H1 (cell line): Measurements from ENCODE around the gene HES3. TPM values are rescaled to one million over a fixed set of nuclear protein-coding genes. Genes with fewer than 3 reads are reported as not detected.

Experiments
- CTCF ChIA-PET: fragments of 300-600 bp; sonication (Branson Sonifier 250); formaldehyde crosslinking; loops from one replicate; lab custom pipeline; 2021; ENCODE audit not compliant: partially characterized antibody; lab: Charles Lee
- POLR2A ChIA-PET: fragments of 300-600 bp; sonication (Branson Sonifier 250); formaldehyde crosslinking; loops from one replicate; lab custom pipeline; 2021; ENCODE audit warnings: inconsistent platforms; ENCODE audit not compliant: partially characterized antibody; lab: Charles Lee
- DNase-seq, 2 experiments: peaks; one replicate each; pipeline versions ENCODE4 v3.0.0 to v3.0.0-alpha.2; 2010 to 2022; ENCODE audit warnings: low spot score in 2 of 2, low read depth in 1 of 2, mixed read lengths in 1 of 2
- FAIRE-seq: peaks from 2 replicates; lab custom pipeline; 2011; peaks lifted over from hg19 to GRCh38; lab: Jason Lieb, UNC
- H2AFZ ChIP-seq: 2 replicates; pipeline ENCODE4 v1.8.1; 2012; ENCODE audit warnings: low read length, inconsistent platforms
- H2AK5ac ChIP-seq: 2 replicates; pipeline ENCODE4 v1.6.1; 2013; ENCODE audit warnings: low read depth, low read length
- H2BK120ac ChIP-seq: replicated peaks from 2 replicates; pipeline ENCODE3; 2013; ENCODE audit warnings: low read depth, low read length, inconsistent platforms
- H2BK12ac ChIP-seq: 2 replicates; pipeline ENCODE4 v1.6.1; 2013; ENCODE audit warnings: low read depth, low read length
- H2BK15ac ChIP-seq: 2 replicates; pipeline ENCODE4 v1.6.1; 2013; ENCODE audit warnings: low read length
- H2BK20ac ChIP-seq: 2 replicates; pipeline ENCODE4 v1.6.1; 2013; ENCODE audit warnings: low read length
- H2BK5ac ChIP-seq: 2 replicates; pipeline ENCODE4 v1.6.1; 2013; ENCODE audit warnings: low read depth, low read length
- H3K14ac ChIP-seq: 2 replicates; pipeline ENCODE4 v1.6.1; 2013; ENCODE audit warnings: inconsistent platforms; ENCODE audit not compliant: insufficient read length
- H3K18ac ChIP-seq: 2 replicates; pipeline ENCODE4 v1.6.1; 2013; ENCODE audit warnings: low read length; ENCODE audit errors: extremely low read depth
- H3K23ac ChIP-seq: 2 replicates; pipeline ENCODE4 v1.6.1; 2013; ENCODE audit warnings: inconsistent platforms; ENCODE audit not compliant: insufficient read length
- H3K23me2 ChIP-seq: 2 replicates; pipeline ENCODE4 v1.6.1; 2013; ENCODE audit warnings: low read depth, low read length
- H3K27ac ChIP-seq: 2 replicates; pipeline ENCODE4 v1.6.1; 2011; ENCODE audit warnings: low read depth, low read length, inconsistent platforms
- H3K27me3 ChIP-seq, 4 experiments: replicated peaks in 1 of 4; 1 replicate in 1 of 4; 2 replicates in 3 of 4; pipeline versions ENCODE4 v1.6.1 to v1.8.1; 2011 to 2013; ENCODE audit warnings: low read length in 3 of 4, mild to moderate bottlenecking in 3 of 4, inconsistent platforms in 2 of 4, mixed read lengths in 2 of 4, moderate library complexity in 1 of 4; ENCODE audit not compliant: control insufficient read depth in 3 of 4, insufficient read depth in 3 of 4; ENCODE audit errors: extremely low read depth in 1 of 4
- H3K36me3 ChIP-seq, 4 experiments: 2 replicates each; pipeline versions ENCODE4 v1.6.1 to v1.8.1; 2011 to 2013; ENCODE audit warnings: mild to moderate bottlenecking in 4 of 4, low read length in 3 of 4, moderate library complexity in 2 of 4, control low read depth in 1 of 4, inconsistent platforms in 1 of 4; ENCODE audit not compliant: insufficient read depth in 4 of 4, control insufficient read depth in 2 of 4
- H3K4ac ChIP-seq: replicated peaks from 2 replicates; pipeline ENCODE3; 2013; ENCODE audit warnings: low read length, low read depth, mixed read lengths, inconsistent platforms; ENCODE audit not compliant: insufficient read length
- H3K4me1 ChIP-seq, 4 experiments: replicated peaks in 1 of 4; 1 replicate in 1 of 4; 2 replicates in 3 of 4; pipeline versions ENCODE4 v1.6.1 to v1.8.1; 2011 to 2013; ENCODE audit warnings: low read length in 3 of 4, inconsistent platforms in 2 of 4, mixed read lengths in 1 of 4; ENCODE audit not compliant: insufficient read depth in 4 of 4, control insufficient read depth in 3 of 4
- H3K4me2 ChIP-seq, 2 experiments: 2 replicates each; pipeline versions ENCODE4 v1.6.1 to v1.8.1; 2011 to 2013; ENCODE audit warnings: low read depth in 2 of 2, low read length in 2 of 2, control low read depth in 1 of 2, inconsistent platforms in 1 of 2, mild to moderate bottlenecking in 1 of 2; ENCODE audit not compliant: insufficient read depth in 1 of 2
- H3K4me3 ChIP-seq, 4 experiments: fragments of 200-600, 300-600 bp in 1 of 4; sonication (generic), shearing (Covaris generic), sonication (Bioruptor Twin) in 1 of 4; 2 replicates each; pipeline versions ENCODE4 v1.5.1 to v1.8.1; 2011 to 2016; ENCODE audit warnings: low read length in 4 of 4, low read depth in 3 of 4, control low read depth in 2 of 4, inconsistent platforms in 2 of 4, mild to moderate bottlenecking in 2 of 4, mixed read lengths in 1 of 4, moderate library complexity in 1 of 4; ENCODE audit not compliant: insufficient read depth in 2 of 4; ENCODE audit errors: extremely low read depth in 1 of 4
- H3K56ac ChIP-seq: replicated peaks from 2 replicates; pipeline ENCODE3; 2013; ENCODE audit warnings: low read depth, mild to moderate bottlenecking, mixed read lengths, low read length, inconsistent platforms; ENCODE audit not compliant: insufficient read length
- H3K79me1 ChIP-seq: 2 replicates; pipeline ENCODE4 v1.6.1; 2013; ENCODE audit warnings: low read depth, low read length, control low read depth
- H3K79me2 ChIP-seq, 2 experiments: 2 replicates each; pipeline versions ENCODE4 v1.6.1 to v1.8.1; 2012 to 2013; ENCODE audit warnings: low read length in 2 of 2, mild to moderate bottlenecking in 2 of 2, inconsistent platforms in 1 of 2; ENCODE audit not compliant: insufficient read depth in 2 of 2, control insufficient read depth in 1 of 2
- H3K9ac ChIP-seq, 4 experiments: replicated peaks in 1 of 4; 1 replicate in 1 of 4; 2 replicates in 3 of 4; pipeline versions ENCODE4 v1.6.1 to v1.8.1; 2011 to 2013; ENCODE audit warnings: low read depth in 3 of 4, low read length in 3 of 4, control low read depth in 2 of 4, mild to moderate bottlenecking in 2 of 4, moderate library complexity in 2 of 4, inconsistent platforms in 1 of 4; ENCODE audit errors: extremely low read depth in 1 of 4
- H3K9me3 ChIP-seq, 2 experiments: 2 replicates each; pipeline versions ENCODE4 v1.6.1 to v1.8.1; 2012 to 2013; ENCODE audit warnings: mild to moderate bottlenecking in 2 of 2, moderate library complexity in 2 of 2, control low read depth in 1 of 2, inconsistent platforms in 1 of 2, low read depth in 1 of 2, low read length in 1 of 2, mixed read lengths in 1 of 2; ENCODE audit not compliant: insufficient read depth in 2 of 2
- H4K20me1 ChIP-seq, 2 experiments: replicated peaks in 1 of 2; 2 replicates each; pipeline versions ENCODE3 to v1.8.1; 2011 to 2013; ENCODE audit warnings: inconsistent platforms in 2 of 2, low read length in 2 of 2, mild to moderate bottlenecking in 1 of 2; ENCODE audit not compliant: insufficient read depth in 2 of 2, control insufficient read depth in 1 of 2
- H4K5ac ChIP-seq: 2 replicates; pipeline ENCODE4 v1.6.1; 2013; ENCODE audit warnings: low read length, low read depth, mixed read lengths, inconsistent platforms; ENCODE audit not compliant: insufficient read length
- H4K8ac ChIP-seq: 2 replicates; pipeline ENCODE4 v1.8.0; 2013; ENCODE audit warnings: mild to moderate bottlenecking, moderate library complexity, low read length, inconsistent platforms; ENCODE audit not compliant: insufficient read depth; ENCODE audit errors: extremely low read depth
- H4K91ac ChIP-seq: replicated peaks from 2 replicates; pipeline ENCODE3; 2013; ENCODE audit warnings: low read length, mixed read lengths, inconsistent platforms; ENCODE audit not compliant: insufficient read length
- SRF ChIP-seq: IDR thresholded peaks from 2 replicates; pipeline ENCODE4 v1.6.1; 2011; ENCODE audit warnings: mild to moderate bottlenecking, low read depth, low read length, moderate library complexity
- WGBS, 2 experiments: shearing (Covaris generic) in 1 of 2; methylation state at CpG; one replicate each; pipeline versions ENCODE4 v1.1.6 to v1.1.7; 2013 to 2015; ENCODE audit warnings: low lambda C conversion rate in 2 of 2, mixed read lengths in 2 of 2, inconsistent platforms in 1 of 2, low coverage in 1 of 2, missing lambda C conversion rate in 1 of 2; ENCODE audit not compliant: insufficient replicate concordance in 2 of 2, insufficient coverage in 1 of 2, insufficient read length in 1 of 2; ENCODE audit errors: extremely low coverage in 1 of 2, missing lambda C conversion rate in 1 of 2; 5-methylcytosine and 5-hydroxymethylcytosine counted together
- polyA plus RNA-seq, 7 experiments: library from polyadenylated mRNA; depleted of rRNA in 3 of 7; stranded (reverse) in 5 of 7; unstranded in 2 of 7; fragments of >200 nt in 5 of 7; fragments of 200-250 nt in 2 of 7; gene quantifications; 1 replicate in 5 of 7; 2 replicates in 1 of 7; 4 replicates in 1 of 7; pipeline versions ENCODE4 v1.2.1 to v1.2.3, GENCODE V29; 2011 to 2013; ENCODE audit warnings: missing spikeins in 2 of 7, mixed read lengths in 2 of 7
- total RNA-seq: library from RNA; stranded (reverse); fragmentation: NEBNext Ultra II Directional; extraction: Animal tissue kit (Norgen Biotek cat#: 25700); gene quantifications from 2 replicates; pipeline ENCODE4 v1.2.1, GENCODE V29; 2021

Gene HES3
- total and polyA plus RNA-seq, 2 of the 8 experiments (the other 6 are each of a cell fraction or from before 2014, with no cell fraction given): 38.8 to 54.3 TPM

DNA sequence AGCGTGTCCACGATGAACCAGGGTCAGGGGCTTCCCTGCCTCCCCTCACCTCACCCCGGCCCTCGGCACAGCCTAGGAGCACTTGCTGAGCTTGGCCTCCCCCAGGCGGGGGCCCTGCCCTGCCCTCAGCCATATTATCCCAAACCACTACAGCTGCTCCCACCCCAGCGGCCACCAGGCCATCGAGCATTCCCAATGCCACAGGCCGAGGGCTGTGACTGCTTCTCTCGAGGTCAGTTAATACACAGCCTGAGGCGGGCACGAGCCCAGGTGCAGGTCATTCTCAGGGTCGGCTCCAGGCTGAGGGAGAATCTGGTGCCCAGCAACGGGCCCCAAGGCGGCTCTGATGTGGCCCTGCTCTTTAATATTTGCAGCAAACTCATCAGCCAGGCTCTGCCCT lies 25.3 kb downstream of the HES3 start:
- Histone ChIP-seq H2BK15ac (no peak overlapping the region), H3K56ac (no peak overlapping the region), H3K4me3 (no peak overlapping the region), H3K4ac (no peak overlapping the region), H3K36me3 (no peaks in the 10 kb centered on the region), H3K9me3 (no peaks in the 10 kb centered on the region), H3K18ac (no peak overlapping the region), H3K4me1 (peaks cover 0 to 18% (median 8%) of the 10 kb centered on the region in 4 experiments; a peak in 6 of 7 replicates), H2BK12ac (no peak overlapping the region), H2BK120ac (no peak overlapping the region), H2AK5ac (no peak overlapping the region), H2AFZ (no peak overlapping the region), H4K5ac (no peak overlapping the region), H3K4me2 (no peak overlapping the region), H4K20me1 (peaks cover 5 to 21% of the 10 kb centered on the region in 2 experiments), H3K23me2 (no peaks in the 10 kb centered on the region), H4K91ac (no peak overlapping the region), H4K8ac (no peak overlapping the region), H3K23ac (no peak overlapping the region), H3K14ac (no peak overlapping the region), H3K27ac (no peak overlapping the region), H2BK5ac (no peak overlapping the region), H3K79me1 (no peaks in the 10 kb centered on the region), H3K79me2 (no peaks in the 10 kb centered on the region), H3K27me3 (no peaks in the 10 kb centered on the region), H3K9ac (no peak overlapping the region), H2BK20ac (no peak overlapping the region)
- WGBS, 2 experiments: 92% methylated on average over 14 of the region's 14 CpGs; no CpG with 5 or more reads in 1 of the 2 experiments
- CTCF ChIA-PET: interaction anchor here (0.9 to 7.0 kb wide), 13 partner anchors 7 to 99 kb away, joined by 3 to 51 read pairs (median 6); no protein-coding TSS in a partner anchor
- DNase-seq (no peak), FAIRE-seq (no peak)
- TF ChIP-seq SRF: no peak
- POLR2A ChIA-PET: no interaction called here
